ENCODE measurements around the gene DLD. TPM values are rescaled to one million over a fixed set of nuclear protein-coding genes. Genes with fewer than 3 reads are reported as not detected.

Gene DLD
- total and polyA plus RNA-seq, 9 of the 15 experiments (the other 6 are each of a cell fraction or from before 2014, with no cell fraction given), result 130 to 639 (median 247) TPM

- peak; percentile 41; the same call in 1 of the 2 replicates for TF ChIP-seq PML (IDR thresholded peaks at IDR 0.05; ENCODE audit: low read length)
- no peak for TF ChIP-seq ZKSCAN8 (CRISPR knock-in tag; IDR thresholded peaks at IDR 0.05)
- TF ChIP-seq ZFX (CRISPR knock-in tag; IDR thresholded peaks at IDR 0.05), result no peak
- peak; percentile 68 for TF ChIP-seq GATA2 (CRISPR knock-in tag; IDR thresholded peaks at IDR 0.05)
- no peak for TF ChIP-seq ZNF408 (CRISPR knock-in tag; IDR thresholded peaks at IDR 0.05; ENCODE audit: low read depth)
- TF ChIP-seq EGR1 (conservative IDR thresholded peaks at IDR 0.05), result no peak
- no peak for TF ChIP-seq CHAMP1 (IDR thresholded peaks at IDR 0.05)
- peak in 1 of 2 experiments; percentile 71; a peak in 2 of 4 replicates for TF ChIP-seq ARNT (IDR thresholded peaks at IDR 0.05)
- 0 out of 2 replicates have a peak, but pooled peaks have one; percentile 10 for TF ChIP-seq MAFF (IDR thresholded peaks at IDR 0.05; ENCODE audit: low read length)
- no peak for TF ChIP-seq TSHZ1 (CRISPR knock-in tag; IDR thresholded peaks at IDR 0.05)
These were observed 11.5 kb upstream of the DLD start (continued) for GRCh38 chr7:107879400-107880035.
